MM.1S (cell line): Measurements from ENCODE around the gene ZNF774.
"Not testable (repeated sequence)": the region's sequence is repeated elsewhere in the genome, so short reads cannot be mapped to it uniquely, and the experiment has no call there.

Source experiments
- DNase-seq: peaks from one replicate; pipeline ENCODE4 v3.0.0-alpha.2; 2015
- H2AFZ ChIP-seq: fragments of 300-600 bp; sonication (generic); 2 replicates; pipeline ENCODE4 v1.6.0; 2016; ENCODE audit warnings: antibody characterized with exemption, low read length
- H3F3A ChIP-seq: fragments of 300-600 bp; sonication (generic); 2 replicates; pipeline ENCODE4 v1.6.1; 2016; ENCODE audit warnings: mild to moderate bottlenecking, antibody characterized with exemption, low read length, moderate library complexity, mixed read lengths; ENCODE audit not compliant: insufficient read depth
- H3K27ac ChIP-seq: fragments of 300-600 bp; sonication (generic); 2 replicates; pipeline ENCODE4 v1.5.1; 2016; ENCODE audit warnings: mild to moderate bottlenecking, low read length
- H3K27me3 ChIP-seq: fragments of 300-600 bp; sonication (generic); replicated peaks from 2 replicates; pipeline ENCODE4 v1.6.0; 2016; ENCODE audit warnings: low read length; ENCODE audit not compliant: insufficient read depth
- H3K36me3 ChIP-seq: fragments of 300-600 bp; sonication (generic); replicated peaks from 2 replicates; pipeline ENCODE4 v1.6.1; 2016; ENCODE audit warnings: mild to moderate bottlenecking, low read length, mixed read lengths; ENCODE audit not compliant: insufficient read depth
- H3K4me1 ChIP-seq: fragments of 300-600 bp; sonication (generic); 2 replicates; pipeline ENCODE4 v1.6.1; 2016; ENCODE audit warnings: low read length, mixed read lengths
- H3K4me2 ChIP-seq: fragments of 300-600 bp; sonication (generic); 2 replicates; pipeline ENCODE4 v1.6.0; 2016; ENCODE audit warnings: low read depth, low read length
- H3K4me3 ChIP-seq: fragments of 300-600 bp; sonication (generic); 2 replicates; pipeline ENCODE4 v1.5.1; 2016; ENCODE audit warnings: low read length, mixed read lengths
- H3K79me2 ChIP-seq: fragments of 300-600 bp; sonication (generic); 2 replicates; pipeline ENCODE4 v1.6.1; 2016; ENCODE audit warnings: mixed run types, low read length, mixed read lengths
- H3K9ac ChIP-seq: fragments of 300-600 bp; sonication (generic); 2 replicates; pipeline ENCODE4 v1.6.1; 2016; ENCODE audit warnings: low read length, mixed read lengths
- H3K9me2 ChIP-seq: fragments of 300-600 bp; sonication (generic); replicated peaks from 2 replicates; pipeline ENCODE4 v1.6.1; 2016; ENCODE audit warnings: mild to moderate bottlenecking, low read length, mixed read lengths; ENCODE audit not compliant: insufficient read depth
- H3K9me3 ChIP-seq: fragments of 300-600 bp; sonication (generic); replicated peaks from 2 replicates; pipeline ENCODE4 v1.6.1; 2016; ENCODE audit warnings: mild to moderate bottlenecking, low read length, mixed read lengths; ENCODE audit not compliant: insufficient read depth
- H4K20me1 ChIP-seq: fragments of 300-600 bp; sonication (generic); 2 replicates; pipeline ENCODE4 v1.6.1; 2016; ENCODE audit warnings: mild to moderate bottlenecking, low read length, moderate library complexity, mixed read lengths; ENCODE audit not compliant: insufficient read depth
- CTCF ChIP-seq: fragments of 300-600 bp; sonication (generic); IDR thresholded peaks from 2 replicates; pipeline ENCODE4 v1.5.1; 2016; ENCODE audit warnings: antibody characterized with exemption, low read length, mixed read lengths
- EZH2 ChIP-seq: fragments of 300-600 bp; sonication (generic); optimal IDR thresholded peaks from 2 replicates; pipeline ENCODE3; 2017; ENCODE audit warnings: low read depth, mild to moderate bottlenecking, antibody characterized with exemption, low read length, mixed read lengths
- EZH2phosphoT487 ChIP-seq: fragments of 300-600 bp; sonication (generic); IDR thresholded peaks from 2 replicates; pipeline ENCODE4 v1.6.1; 2018; ENCODE audit warnings: antibody characterized with exemption, low read length

Gene ZNF774

DNA sequence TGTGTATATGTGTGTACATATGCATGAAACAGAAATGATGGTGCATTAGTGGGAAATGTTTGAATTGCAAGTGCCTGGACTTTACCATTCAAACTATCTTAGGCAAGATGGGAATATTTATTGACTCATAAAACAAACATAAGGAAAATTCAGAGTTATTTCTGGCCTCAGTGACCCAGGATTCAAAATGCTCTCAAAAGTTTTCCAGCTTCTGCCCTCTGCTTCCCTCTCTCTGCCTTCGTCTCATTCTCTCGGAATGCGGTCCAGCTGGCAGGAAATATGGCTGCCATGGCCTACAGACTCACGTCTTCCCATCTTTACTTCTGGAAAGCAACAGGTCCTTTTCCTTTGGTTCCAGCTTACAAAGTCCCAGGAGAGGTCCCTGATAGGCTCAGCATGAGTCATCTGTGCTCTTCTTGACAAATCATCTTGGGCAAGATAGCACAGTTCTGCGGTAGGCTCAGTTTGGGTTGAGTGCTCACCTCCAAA is 8.7 kb upstream of the ZNF774 start:
- Histone ChIP-seq H3K27me3 (no peaks in the 10 kb centered on the region), H3K9ac (no peak overlapping the region), H3K4me3 (no peak overlapping the region), H3K9me2 (no peaks in the 10 kb centered on the region), H3K4me2 (no peak overlapping the region), H3F3A (no peaks in the 10 kb centered on the region), H2AFZ (no peak overlapping the region), H4K20me1 (no peaks in the 10 kb centered on the region), H3K79me2 (no peaks in the 10 kb centered on the region), H3K4me1 (no peaks in the 10 kb centered on the region), H3K36me3 (no peaks in the 10 kb centered on the region), H3K9me3 (no peaks in the 10 kb centered on the region), H3K27ac (no peak overlapping the region)
- TF ChIP-seq EZH2phosphoT487 (no peak), EZH2 (no peak), CTCF (no peak)
- no peak for DNase-seq

DNA sequence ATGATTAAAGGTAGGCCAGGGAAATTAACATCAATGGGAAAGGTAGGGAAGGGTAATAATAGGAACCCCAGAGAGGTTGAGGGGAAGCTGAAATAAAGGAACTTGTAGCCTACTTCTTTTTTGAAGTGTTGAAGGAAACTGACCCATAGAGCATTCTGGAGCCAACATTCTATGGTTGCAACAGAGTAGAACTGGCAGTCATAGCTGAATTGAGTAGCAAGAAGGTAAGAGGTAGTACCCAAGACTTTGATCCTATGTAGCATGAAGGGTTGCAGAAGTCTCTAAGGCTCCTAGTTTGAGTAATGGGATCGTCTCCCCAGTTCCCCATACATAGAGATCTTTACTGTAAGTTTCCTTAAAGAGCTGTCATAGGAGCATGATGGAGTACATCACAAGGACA is 7.4 kb upstream of the ZNF774 start:
- Histone ChIP-seq H3K4me2 (no peak overlapping the region), H3K36me3 (no peaks in the 10 kb centered on the region), H3K4me3 (no peak overlapping the region), H3K9me3 (no peaks in the 10 kb centered on the region), H3K4me1 (no peaks in the 10 kb centered on the region), H3K9ac (no peak overlapping the region), H2AFZ (no peak overlapping the region), H3K27ac (no peak overlapping the region), H4K20me1 (no peaks in the 10 kb centered on the region), H3K9me2 (no peaks in the 10 kb centered on the region), H3K79me2 (no peaks in the 10 kb centered on the region), H3K27me3 (no peaks in the 10 kb centered on the region), H3F3A (no peaks in the 10 kb centered on the region)
- DNase-seq: no peak
- TF ChIP-seq EZH2phosphoT487 (no peak), CTCF (no peak), EZH2 (no peak)

DNA sequence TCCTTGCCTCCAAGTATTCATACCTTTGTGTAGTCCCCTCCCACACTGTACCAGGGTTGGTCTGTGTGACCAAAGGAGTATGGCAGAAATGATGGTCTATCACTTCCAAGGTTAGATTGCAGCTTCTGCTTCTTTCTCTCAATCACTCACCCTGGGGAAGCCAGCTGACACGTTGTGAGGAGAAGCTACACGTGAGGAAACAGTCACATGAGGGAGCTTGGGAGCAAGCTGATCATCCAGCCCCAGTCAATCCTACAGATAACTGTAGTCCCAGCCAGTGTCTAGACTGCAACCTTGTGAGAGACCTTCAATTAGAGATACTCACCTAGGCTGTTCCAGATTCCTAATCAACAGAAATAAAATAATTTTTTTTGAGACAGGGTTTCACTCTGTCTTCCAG is 6.2 kb upstream of the ZNF774 start:
- Histone ChIP-seq H2AFZ (no peak overlapping the region), H4K20me1 (no peaks in the 10 kb centered on the region), H3K27ac (no peak overlapping the region), H3K4me3 (no peak overlapping the region), H3K9me3 (no peaks in the 10 kb centered on the region), H3K27me3 (no peaks in the 10 kb centered on the region), H3F3A (no peaks in the 10 kb centered on the region), H3K36me3 (no peaks in the 10 kb centered on the region), H3K79me2 (no peaks in the 10 kb centered on the region), H3K9me2 (no peaks in the 10 kb centered on the region), H3K9ac (no peak overlapping the region), H3K4me1 (no peaks in the 10 kb centered on the region), H3K4me2 (no peak overlapping the region)
- no peak for TF ChIP-seq CTCF
- no peak for DNase-seq

DNA sequence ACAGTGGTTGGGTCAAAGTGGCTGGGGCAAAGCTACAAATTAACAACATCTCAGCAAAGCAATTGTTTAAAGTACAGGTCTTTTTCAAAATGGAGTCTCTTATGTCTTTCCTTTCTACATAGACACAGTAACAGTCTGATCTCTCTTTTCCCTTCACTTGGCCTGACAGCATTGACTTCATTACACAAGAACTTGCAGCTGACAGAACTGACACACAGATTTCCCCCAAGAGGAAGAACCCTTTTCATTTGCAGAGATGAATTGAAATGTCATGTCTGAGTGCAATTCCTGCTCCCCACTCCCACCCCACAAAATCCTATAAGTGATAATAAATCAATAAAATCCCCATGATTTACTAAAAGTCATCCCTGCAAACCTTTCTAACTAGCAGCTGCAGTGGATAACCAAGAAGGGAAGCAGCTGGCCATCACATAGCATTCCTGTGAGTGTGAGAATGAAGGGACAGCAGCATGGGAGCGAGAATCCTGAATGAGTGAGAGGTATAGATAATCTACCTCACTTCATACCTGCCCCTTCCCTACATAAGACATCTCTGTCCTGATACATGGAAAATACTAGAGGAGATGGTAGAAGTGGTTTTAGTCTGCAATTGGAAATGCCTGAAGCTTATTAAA is 4.5 kb upstream of the ZNF774 start:
- not testable (repeated sequence) for H2AFZ ChIP-seq, H3K9ac ChIP-seq, H3K4me3 ChIP-seq, H3K27me3 ChIP-seq, H3K9me3 ChIP-seq, H3K9me2 ChIP-seq, H4K20me1 ChIP-seq, H3K4me1 ChIP-seq, H3F3A ChIP-seq, H3K27ac ChIP-seq, H3K79me2 ChIP-seq, H3K4me2 ChIP-seq, DNase-seq, H3K36me3 ChIP-seq
